HepG2 (cell line): ENCODE measurements around the gene SMYD2. TPM values are rescaled to one million over a fixed set of nuclear protein-coding genes. Genes with fewer than 3 reads are reported as not detected.

Experiments
- ARID3A ChIP-seq: IDR thresholded peaks from 2 replicates; pipeline ENCODE4 v1.6.1; 2012; ENCODE audit warnings: low read depth, low read length, improper control_type of control experiment
- FOXK1 ChIP-seq: sonication (generic); formaldehyde crosslinking; IDR thresholded peaks from 2 replicates; pipeline ENCODE4 v1.4.0; 2020; ENCODE audit warnings: low read depth, missing genetic modification reagents, borderline replicate concordance
- MLLT10 ChIP-seq: sonication (generic); formaldehyde crosslinking; IDR thresholded peaks from 2 replicates; pipeline ENCODE4 v1.4.0; 2020; ENCODE audit warnings: missing genetic modification reagents
- NCOA5 ChIP-seq: sonication (generic); formaldehyde crosslinking; IDR thresholded peaks from 2 replicates; pipeline ENCODE4 v1.4.0; 2020; ENCODE audit warnings: missing genetic modification reagents
- NFE2L2 ChIP-seq: fragments of 150-350 bp; IDR thresholded peaks from 2 replicates; pipeline ENCODE4 v1.6.1; 2014; ENCODE audit warnings: low read length
- NFRKB ChIP-seq: fragments of 450-650 bp; IDR thresholded peaks from 2 replicates; pipeline ENCODE4 v1.6.1; 2017
- POLR2AphosphoS5 ChIP-seq: IDR thresholded peaks from 2 replicates; pipeline ENCODE4 v1.6.1; 2012; ENCODE audit warnings: low read depth, low read length
- RARA ChIP-seq: IDR thresholded peaks from 2 replicates; pipeline ENCODE4 v1.6.1; 2016; ENCODE audit warnings: missing genetic modification reagents, missing compliant biosample characterization
- SP2 ChIP-seq: sonication (generic); formaldehyde crosslinking; IDR thresholded peaks from 2 replicates; pipeline ENCODE4 v1.5.1; 2020; ENCODE audit warnings: mild to moderate bottlenecking, missing genetic modification reagents
- TMF1 ChIP-seq: sonication (generic); formaldehyde crosslinking; IDR thresholded peaks from 2 replicates; pipeline ENCODE4 v1.8.1; 2022; ENCODE audit warnings: low read depth, missing genetic modification reagents
- TSC22D2 ChIP-seq: sonication (generic); formaldehyde crosslinking; IDR thresholded peaks from 2 replicates; pipeline ENCODE4 v1.5.1; 2020; ENCODE audit warnings: missing genetic modification reagents, mild to moderate bottlenecking, borderline replicate concordance
- ZBTB7B ChIP-seq: sonication (generic); formaldehyde crosslinking; IDR thresholded peaks from 2 replicates; pipeline ENCODE4 v1.4.0; 2020; ENCODE audit warnings: missing genetic modification reagents
- ZNF225 ChIP-seq: sonication (generic); formaldehyde crosslinking; IDR thresholded peaks from 2 replicates; pipeline ENCODE4 v1.4.0; 2020; ENCODE audit warnings: mild to moderate bottlenecking, missing genetic modification reagents
- ZNF230 ChIP-seq: sonication (generic); formaldehyde crosslinking; IDR thresholded peaks from 2 replicates; pipeline ENCODE4 v1.4.0; 2020; ENCODE audit warnings: mild to moderate bottlenecking, missing genetic modification reagents
- ZNF331 ChIP-seq: sonication (generic); formaldehyde crosslinking; IDR thresholded peaks from 2 replicates; pipeline ENCODE4 v1.4.0; 2020; ENCODE audit warnings: missing genetic modification reagents
- ZNF333 ChIP-seq: sonication (generic); formaldehyde crosslinking; IDR thresholded peaks from 2 replicates; pipeline ENCODE4 v1.4.0; 2020; ENCODE audit warnings: mild to moderate bottlenecking, missing genetic modification reagents, borderline replicate concordance
- ZNF484 ChIP-seq: sonication (generic); formaldehyde crosslinking; IDR thresholded peaks from 2 replicates; pipeline ENCODE4 v1.5.1; 2020; ENCODE audit warnings: mild to moderate bottlenecking, low read depth, missing genetic modification reagents, borderline replicate concordance
- ZNF569 ChIP-seq: sonication (generic); formaldehyde crosslinking; IDR thresholded peaks from 2 replicates; pipeline ENCODE4 v1.5.0; 2020; ENCODE audit warnings: mild to moderate bottlenecking, missing genetic modification reagents, moderate library complexity, borderline replicate concordance
- ZNF747 ChIP-seq: sonication (generic); formaldehyde crosslinking; IDR thresholded peaks from 2 replicates; pipeline ENCODE4 v1.8.1; 2023; ENCODE audit warnings: missing genetic modification reagents, mild to moderate bottlenecking, borderline replicate concordance
- ZNF776 ChIP-seq: sonication (generic); formaldehyde crosslinking; IDR thresholded peaks from 2 replicates; pipeline ENCODE4 v1.4.0; 2020; ENCODE audit warnings: mild to moderate bottlenecking, missing genetic modification reagents
- ZSCAN29 ChIP-seq: sonication (generic); formaldehyde crosslinking; conservative IDR thresholded peaks from 2 replicates; pipeline ENCODE4 v1.4.0; 2020; ENCODE audit warnings: mild to moderate bottlenecking, missing genetic modification reagents
- polyA plus RNA-seq, 8 experiments: library from polyadenylated mRNA; depleted of rRNA in 3 of 8; stranded (reverse) in 7 of 8; unstranded in 1 of 8; fragments of >200 nt; fragmentation: Illumina TruSeq in 4 of 8; extraction: Trizol in 4 of 8; gene quantifications; 2 replicates each; pipeline versions ENCODE4 v1.2.1 to v1.2.3, GENCODE V29; 2011 to 2016; ENCODE audit warnings: low read depth in 4 of 8, missing spikeins in 1 of 8, mixed read lengths in 1 of 8; ENCODE audit not compliant: insufficient read depth in 1 of 8
- total RNA-seq, 5 experiments: library from RNA; depleted of rRNA; stranded (reverse); fragments of >200 nt; fragmentation: Illumina TruSeq; extraction: Trizol; gene quantifications; 2 replicates each; pipeline ENCODE4 v1.2.3, GENCODE V29; 2016; ENCODE audit warnings: low read depth in 1 of 5
- TF ChIP-seq, protein P1 (sequence below): IDR thresholded peaks from 2 replicates; pipeline ENCODE4 v1.6.1; 2016; ENCODE audit warnings: missing compliant biosample characterization, missing genetic modification reagents, borderline replicate concordance
- TF ChIP-seq, protein P2 (sequence below): sonication (generic); formaldehyde crosslinking; IDR thresholded peaks from 2 replicates; pipeline ENCODE4 v1.5.1; 2020; ENCODE audit warnings: mild to moderate bottlenecking, missing genetic modification reagents
- TF ChIP-seq, protein P3 (sequence below): fragments of 450-650 bp; IDR thresholded peaks from 2 replicates; pipeline ENCODE4 v1.6.1; 2016

SMYD2 gene
- total and polyA plus RNA-seq, 2 of the 13 experiments (the other 11 are each of a cell fraction or from before 2014, with no cell fraction given), result 72.7 to 139 TPM

GRCh38 chr1:214261206-214262123 lies 19.5 kb upstream of the SMYD2 start (continued):
- no peak for TF ChIP-seq NCOA5 (CRISPR knock-in tag)
- TF ChIP-seq ZSCAN29 (CRISPR knock-in tag), result no peak
- TF ChIP-seq, protein P1, sequence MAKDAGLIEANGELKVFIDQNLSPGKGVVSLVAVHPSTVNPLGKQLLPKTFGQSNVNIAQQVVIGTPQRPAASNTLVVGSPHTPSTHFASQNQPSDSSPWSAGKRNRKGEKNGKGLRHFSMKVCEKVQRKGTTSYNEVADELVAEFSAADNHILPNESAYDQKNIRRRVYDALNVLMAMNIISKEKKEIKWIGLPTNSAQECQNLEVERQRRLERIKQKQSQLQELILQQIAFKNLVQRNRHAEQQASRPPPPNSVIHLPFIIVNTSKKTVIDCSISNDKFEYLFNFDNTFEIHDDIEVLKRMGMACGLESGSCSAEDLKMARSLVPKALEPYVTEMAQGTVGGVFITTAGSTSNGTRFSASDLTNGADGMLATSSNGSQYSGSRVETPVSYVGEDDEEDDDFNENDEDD (CRISPR knock-in tag), result no peak
- no peak for TF ChIP-seq TMF1
- TF ChIP-seq ZNF484, result no peak
- TF ChIP-seq ZNF747, result no peak
- TF ChIP-seq MLLT10 (CRISPR knock-in tag), result no peak
- no peak for TF ChIP-seq ZNF333 (CRISPR knock-in tag)
- TF ChIP-seq RARA (CRISPR knock-in tag), result no peak
- no peak for TF ChIP-seq SP2 (CRISPR knock-in tag)
- no peak for TF ChIP-seq TSC22D2 (CRISPR knock-in tag)
- TF ChIP-seq, protein P2, sequence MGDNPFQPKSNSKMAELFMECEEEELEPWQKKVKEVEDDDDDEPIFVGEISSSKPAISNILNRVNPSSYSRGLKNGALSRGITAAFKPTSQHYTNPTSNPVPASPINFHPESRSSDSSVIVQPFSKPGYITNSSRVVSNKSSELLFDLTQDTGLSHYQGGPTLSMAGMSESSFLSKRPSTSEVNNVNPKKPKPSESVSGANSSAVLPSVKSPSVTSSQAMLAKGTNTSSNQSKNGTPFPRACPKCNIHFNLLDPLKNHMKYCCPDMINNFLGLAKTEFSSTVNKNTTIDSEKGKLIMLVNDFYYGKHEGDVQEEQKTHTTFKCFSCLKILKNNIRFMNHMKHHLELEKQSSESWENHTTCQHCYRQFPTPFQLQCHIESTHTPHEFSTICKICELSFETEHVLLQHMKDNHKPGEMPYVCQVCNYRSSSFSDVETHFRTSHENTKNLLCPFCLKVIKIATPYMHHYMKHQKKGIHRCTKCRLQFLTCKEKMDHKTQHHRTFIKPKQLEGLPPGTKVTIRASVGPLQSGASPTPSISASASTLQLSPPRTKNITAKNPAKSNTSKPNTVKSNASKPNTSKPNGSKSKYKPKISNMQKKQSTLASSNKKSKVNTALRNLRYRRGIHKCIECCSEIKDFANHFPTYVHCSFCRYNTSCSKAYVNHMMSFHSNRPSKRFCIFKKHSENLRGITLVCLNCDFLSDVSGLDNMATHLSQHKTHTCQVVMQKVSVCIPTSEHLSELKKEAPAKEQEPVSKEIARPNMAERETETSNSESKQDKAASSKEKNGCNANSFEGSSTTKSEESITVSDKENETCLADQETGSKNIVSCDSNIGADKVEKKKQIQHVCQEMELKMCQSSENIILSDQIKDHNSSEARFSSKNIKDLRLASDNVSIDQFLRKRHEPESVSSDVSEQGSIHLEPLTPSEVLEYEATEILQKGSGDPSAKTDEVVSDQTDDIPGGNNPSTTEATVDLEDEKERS (CRISPR knock-in tag), result no peak
- TF ChIP-seq POLR2AphosphoS5, result no peak
- TF ChIP-seq, protein P3, sequence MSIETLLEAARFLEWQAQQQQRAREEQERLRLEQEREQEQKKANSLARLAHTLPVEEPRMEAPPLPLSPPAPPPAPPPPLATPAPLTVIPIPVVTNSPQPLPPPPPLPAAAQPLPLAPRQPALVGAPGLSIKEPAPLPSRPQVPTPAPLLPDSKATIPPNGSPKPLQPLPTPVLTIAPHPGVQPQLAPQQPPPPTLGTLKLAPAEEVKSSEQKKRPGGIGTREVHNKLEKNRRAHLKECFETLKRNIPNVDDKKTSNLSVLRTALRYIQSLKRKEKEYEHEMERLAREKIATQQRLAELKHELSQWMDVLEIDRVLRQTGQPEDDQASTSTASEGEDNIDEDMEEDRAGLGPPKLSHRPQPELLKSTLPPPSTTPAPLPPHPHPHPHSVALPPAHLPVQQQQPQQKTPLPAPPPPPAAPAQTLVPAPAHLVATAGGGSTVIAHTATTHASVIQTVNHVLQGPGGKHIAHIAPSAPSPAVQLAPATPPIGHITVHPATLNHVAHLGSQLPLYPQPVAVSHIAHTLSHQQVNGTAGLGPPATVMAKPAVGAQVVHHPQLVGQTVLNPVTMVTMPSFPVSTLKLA, result no peak
- 0 out of 2 replicates have a peak, but pooled peaks have one; percentile 15 for TF ChIP-seq ARID3A
- TF ChIP-seq ZNF331 (CRISPR knock-in tag), result peak; percentile 34; the same call in 1 of the 2 replicates
- TF ChIP-seq NFE2L2, result 0 out of 2 replicates have a peak, but pooled peaks have one; percentile 8
- TF ChIP-seq ZNF569 (CRISPR knock-in tag), result no peak
- no peak for TF ChIP-seq NFRKB
- TF ChIP-seq ZBTB7B (CRISPR knock-in tag), result no peak
- TF ChIP-seq FOXK1 (CRISPR knock-in tag), result peak; percentile 31; the same call in 1 of the 2 replicates
- TF ChIP-seq ZNF230 (CRISPR knock-in tag), result no peak
- TF ChIP-seq ZNF225 (CRISPR knock-in tag), result no peak
- no peak for TF ChIP-seq ZNF776
